A673 (cell line): ENCODE data around the gene ZNF816.

ENCODE experiments used
- CTCF ChIP-seq: fragments of 300-800, 200-600 bp; sonication (generic); conservative IDR thresholded peaks from 2 replicates; pipeline ENCODE4 v1.5.1; 2017; ENCODE audit warnings: low read depth, mild to moderate bottlenecking, antibody characterized with exemption, low read length, moderate library complexity, mixed read lengths
- EZH2 ChIP-seq: fragments of 200-600 bp; sonication (generic); IDR thresholded peaks from 2 replicates; pipeline ENCODE4 v1.6.1; 2017; ENCODE audit warnings: borderline replicate concordance, low read depth, mild to moderate bottlenecking, mixed read lengths, antibody characterized with exemption, low read length; ENCODE audit not compliant: poor library complexity, severe bottlenecking

- TF ChIP-seq CTCF (no peak), EZH2 (no peak)
Measured at GRCh38 chr19:53010494-53010893, 47.8 kb upstream of the ZNF816 start.
